Measurements from ENCODE around the gene GAP43.

GRCh38 chr3:115659253-115660220 is 36.2 kb downstream of the GAP43 start:
- TF ChIP-seq CTCF (conservative IDR thresholded peaks at IDR 0.05; ENCODE audit: low read depth, low read length) (no peak), RAD21 (IDR thresholded peaks at IDR 0.05; ENCODE audit: low read length) (no peak), POLR2A (IDR thresholded peaks at IDR 0.05; ENCODE audit: low read depth, low read length) (no peak), CEBPB (IDR thresholded peaks at IDR 0.05; ENCODE audit: low read depth, low read length) (peak; percentile 42; the same call in 1 of the 2 replicates), SMC3 (IDR thresholded peaks at IDR 0.05; ENCODE audit: low read depth, low read length) (no peak), MAFK (IDR thresholded peaks at IDR 0.05; ENCODE audit: low read depth, low read length) (peak; percentile 77), RFX5 (IDR thresholded peaks at IDR 0.05; ENCODE audit: low read depth, low read length) (no peak)
